Activated CD4-positive, CD25-positive, alpha-beta regulatory T cell treated with anti-CD3 and anti-CD28 coated beads, Interleukin-2, amount 50 U/mL, for 16 hours (primary cell): Measurements from ENCODE around the gene PRR13.

Source experiments
- DNase-seq: peaks from one replicate; pipeline ENCODE4 v3.0.0-alpha.2; 2020; ENCODE audit warnings: low read depth, low spot score

Gene PRR13

GRCh38 chr12:53492830-53493609 lies 51.5 kb downstream of the PRR13 start:
- DNase-seq = peak; percentile 73

- no peak for DNase-seq
These were observed 52.3 kb downstream of the PRR13 start for GRCh38 chr12:53493610-53494391.
